K562 (cell line): ENCODE data around the gene LIX1L. TPM values are rescaled to one million over a fixed set of nuclear protein-coding genes. Genes with fewer than 3 reads are reported as not detected.

Source experiments
- CBFA2T3 ChIP-seq: fragments of 450-650 bp; IDR thresholded peaks from 2 replicates; pipeline ENCODE4 v1.6.1; 2017
- DIDO1 ChIP-seq: fragments of 450-650 bp; IDR thresholded peaks from 2 replicates; pipeline ENCODE4 v1.6.1; 2016; ENCODE audit warnings: low read depth, missing biosample characterization, missing genetic modification characterization
- EP400 ChIP-seq: fragments of 450-650 bp; IDR thresholded peaks from 2 replicates; pipeline ENCODE4 v1.6.1; 2017; ENCODE audit warnings: antibody characterized with exemption, mild to moderate bottlenecking, moderate library complexity
- EZH2 ChIP-seq: IDR thresholded peaks from 2 replicates; pipeline ENCODE4 v1.6.1; 2012; ENCODE audit warnings: low read depth, mild to moderate bottlenecking, inconsistent platforms, low read length, borderline replicate concordance
- NBN ChIP-seq: fragments of 450-650 bp; IDR thresholded peaks from 2 replicates; pipeline ENCODE4 v1.6.1; 2016; ENCODE audit warnings: low read depth, mild to moderate bottlenecking
- PPARD ChIP-seq: fragments of 250-450 bp; sonication (Bioruptor Pico); IDR thresholded peaks from 2 replicates; pipeline ENCODE4 v1.8.0; 2022; ENCODE audit warnings: inconsistent platforms, mild to moderate bottlenecking, moderate library complexity
- RAD21 ChIP-seq, 2 experiments: fragments of 250-450 bp in 1 of 2; fragments of 450-650 bp in 1 of 2; sonication (Bioruptor Pico) in 1 of 2; formaldehyde crosslinking in 1 of 2; IDR thresholded peaks in 1 of 2; conservative IDR thresholded peaks in 1 of 2; 2 replicates each; pipeline versions ENCODE4 v1.4.0 to v1.8.0; 2020 to 2022; ENCODE audit warnings: mild to moderate bottlenecking in 2 of 2, moderate library complexity in 1 of 2
- TARDBP ChIP-seq: fragments of 450-650 bp; IDR thresholded peaks from 2 replicates; pipeline ENCODE4 v1.6.1; 2016
- TSC22D4 ChIP-seq: fragments of 450-650 bp; IDR thresholded peaks from 2 replicates; pipeline ENCODE4 v1.6.1; 2016; ENCODE audit warnings: missing genetic modification characterization, missing biosample characterization, control low read depth
- YY1 ChIP-seq, 3 experiments: IDR thresholded peaks; 2 replicates each; pipeline ENCODE4 v1.6.1; 2011; ENCODE audit warnings: low read length in 2 of 3, mild to moderate bottlenecking in 2 of 3, moderate library complexity in 2 of 3, borderline replicate concordance in 1 of 3, control low read depth in 1 of 3, low read depth in 1 of 3; ENCODE audit not compliant: insufficient read depth in 3 of 3, insufficient replicate concordance in 2 of 3, control insufficient read depth in 1 of 3, insufficient read length in 1 of 3; ENCODE audit errors: extremely low read depth in 1 of 3
- ZC3H4 ChIP-seq: sonication (generic); formaldehyde crosslinking; IDR thresholded peaks from 2 replicates; pipeline ENCODE4 v1.9.0; 2021; ENCODE audit warnings: missing genetic modification reagents, borderline replicate concordance
- polyA plus RNA-seq, 8 experiments: library from polyadenylated mRNA; depleted of rRNA in 4 of 8; stranded (reverse) in 5 of 8; unstranded in 3 of 8; fragments of >200 nt; fragmentation: Nextera tagmentation in 2 of 8; fragmentation: Illumina TruSeq in 1 of 8; extraction: Ambion mirVana in 2 of 8; extraction: Trizol in 1 of 8; gene quantifications; 2 replicates each; pipeline versions ENCODE4 v1.2.1 to v1.2.3, GENCODE V29; 2011 to 2014; ENCODE audit warnings: inconsistent platforms in 1 of 8, missing spikeins in 1 of 8
- total RNA-seq, 7 experiments: library from RNA; depleted of rRNA in 6 of 7; stranded (reverse); fragments of >200 nt in 6 of 7; fragmentation: Illumina TruSeq in 2 of 7; extraction: Trizol in 2 of 7; gene quantifications; 2 replicates each; pipeline versions ENCODE4 v1.2.1 to v1.2.3, GENCODE V29; 2011 to 2021; ENCODE audit warnings: low replicate concordance in 1 of 7
- TF ChIP-seq, protein P1 (sequence below): IDR thresholded peaks from 2 replicates; pipeline ENCODE4 v1.6.1; 2011; ENCODE audit warnings: borderline replicate concordance, low read depth, mild to moderate bottlenecking, moderate library complexity, low read length; ENCODE audit not compliant: insufficient read depth, poor library complexity, severe bottlenecking
- TF ChIP-seq, protein P2 (sequence below): fragments of 450-650 bp; IDR thresholded peaks from 2 replicates; pipeline ENCODE4 v1.6.1; 2017; ENCODE audit warnings: antibody characterized with exemption, mild to moderate bottlenecking
- TF ChIP-seq, protein P3 (sequence below): fragments of 450-650 bp; formaldehyde crosslinking; IDR thresholded peaks from 2 replicates; pipeline ENCODE4 v1.4.0; 2022; ENCODE audit warnings: missing genetic modification characterization
- TF ChIP-seq, protein P4 (sequence below): fragments of 450-650 bp; IDR thresholded peaks from 2 replicates; pipeline ENCODE4 v1.6.1; 2016; ENCODE audit warnings: missing biosample characterization, missing genetic modification characterization

LIX1L gene
- total and polyA plus RNA-seq, 9 of the 15 experiments (the other 6 are each of a cell fraction or from before 2014, with no cell fraction given) = 4.6 to 26.5 (median 12.5) TPM

DNA sequence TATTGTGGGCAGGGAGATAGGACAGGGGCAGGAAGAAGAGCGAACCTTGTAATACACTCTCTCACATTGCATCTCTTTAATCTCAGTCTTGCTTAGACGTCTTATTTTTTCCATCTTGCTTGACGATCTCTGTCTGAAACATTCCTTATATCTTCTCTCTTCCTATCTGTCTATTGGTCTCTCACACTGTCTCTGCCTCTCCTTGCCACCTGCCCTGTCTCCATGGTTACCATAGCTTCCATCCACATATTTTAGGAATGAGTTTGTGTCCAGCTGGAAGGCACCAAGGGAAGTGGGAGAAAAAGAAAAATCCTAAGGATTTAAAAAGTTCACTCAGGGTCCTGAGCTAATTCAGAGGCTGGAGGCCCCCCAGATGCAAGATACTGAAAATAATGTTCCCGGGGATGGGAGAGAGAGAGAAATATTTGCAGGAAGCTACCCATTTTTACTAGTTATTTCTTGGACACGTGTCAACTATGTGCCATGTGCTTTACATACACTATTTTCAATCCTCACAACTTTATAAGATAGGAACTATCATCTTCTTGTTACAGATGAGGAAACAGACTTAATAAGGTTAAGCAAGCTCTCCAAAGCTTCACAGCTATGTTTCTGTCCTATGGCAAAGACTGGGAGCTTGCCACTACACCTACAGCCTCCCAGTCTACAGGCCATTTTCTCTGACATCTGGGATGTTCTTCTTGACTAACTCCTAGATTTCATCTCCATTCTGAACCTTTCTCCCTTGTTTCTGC lies 5.6 kb upstream of the LIX1L start (continued):
- TF ChIP-seq, protein P1, sequence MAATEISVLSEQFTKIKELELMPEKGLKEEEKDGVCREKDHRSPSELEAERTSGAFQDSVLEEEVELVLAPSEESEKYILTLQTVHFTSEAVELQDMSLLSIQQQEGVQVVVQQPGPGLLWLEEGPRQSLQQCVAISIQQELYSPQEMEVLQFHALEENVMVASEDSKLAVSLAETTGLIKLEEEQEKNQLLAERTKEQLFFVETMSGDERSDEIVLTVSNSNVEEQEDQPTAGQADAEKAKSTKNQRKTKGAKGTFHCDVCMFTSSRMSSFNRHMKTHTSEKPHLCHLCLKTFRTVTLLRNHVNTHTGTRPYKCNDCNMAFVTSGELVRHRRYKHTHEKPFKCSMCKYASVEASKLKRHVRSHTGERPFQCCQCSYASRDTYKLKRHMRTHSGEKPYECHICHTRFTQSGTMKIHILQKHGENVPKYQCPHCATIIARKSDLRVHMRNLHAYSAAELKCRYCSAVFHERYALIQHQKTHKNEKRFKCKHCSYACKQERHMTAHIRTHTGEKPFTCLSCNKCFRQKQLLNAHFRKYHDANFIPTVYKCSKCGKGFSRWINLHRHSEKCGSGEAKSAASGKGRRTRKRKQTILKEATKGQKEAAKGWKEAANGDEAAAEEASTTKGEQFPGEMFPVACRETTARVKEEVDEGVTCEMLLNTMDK = no peak
- TF ChIP-seq RAD21 (CRISPR knock-in tag; conservative IDR thresholded peaks at IDR 0.05 in 1 of 2, IDR thresholded peaks at IDR 0.05 in 1 of 2) (no peak), EP400 (peak; percentile 54; the same call in 1 of the 2 replicates), ZC3H4 (CRISPR knock-in tag) (no peak), PPARD (CRISPR knock-in tag) (no peak), EZH2 (no peak), NBN (no peak), YY1 (IDR thresholded peaks at IDR 0.05; ENCODE audit: borderline replicate concordance in 1 of 3, control insufficient read depth in 1 of 3, extremely low read depth in 1 of 3, insufficient read depth in 3 of 3, insufficient read length in 1 of 3, insufficient replicate concordance in 2 of 3, low read depth in 1 of 3, low read length in 2 of 3) (no peak), TSC22D4 (no peak), CBFA2T3 (no peak; the same call in 1 of the 2 replicates), TARDBP (no peak), DIDO1 (tag) (no peak)
- TF ChIP-seq, protein P2, sequence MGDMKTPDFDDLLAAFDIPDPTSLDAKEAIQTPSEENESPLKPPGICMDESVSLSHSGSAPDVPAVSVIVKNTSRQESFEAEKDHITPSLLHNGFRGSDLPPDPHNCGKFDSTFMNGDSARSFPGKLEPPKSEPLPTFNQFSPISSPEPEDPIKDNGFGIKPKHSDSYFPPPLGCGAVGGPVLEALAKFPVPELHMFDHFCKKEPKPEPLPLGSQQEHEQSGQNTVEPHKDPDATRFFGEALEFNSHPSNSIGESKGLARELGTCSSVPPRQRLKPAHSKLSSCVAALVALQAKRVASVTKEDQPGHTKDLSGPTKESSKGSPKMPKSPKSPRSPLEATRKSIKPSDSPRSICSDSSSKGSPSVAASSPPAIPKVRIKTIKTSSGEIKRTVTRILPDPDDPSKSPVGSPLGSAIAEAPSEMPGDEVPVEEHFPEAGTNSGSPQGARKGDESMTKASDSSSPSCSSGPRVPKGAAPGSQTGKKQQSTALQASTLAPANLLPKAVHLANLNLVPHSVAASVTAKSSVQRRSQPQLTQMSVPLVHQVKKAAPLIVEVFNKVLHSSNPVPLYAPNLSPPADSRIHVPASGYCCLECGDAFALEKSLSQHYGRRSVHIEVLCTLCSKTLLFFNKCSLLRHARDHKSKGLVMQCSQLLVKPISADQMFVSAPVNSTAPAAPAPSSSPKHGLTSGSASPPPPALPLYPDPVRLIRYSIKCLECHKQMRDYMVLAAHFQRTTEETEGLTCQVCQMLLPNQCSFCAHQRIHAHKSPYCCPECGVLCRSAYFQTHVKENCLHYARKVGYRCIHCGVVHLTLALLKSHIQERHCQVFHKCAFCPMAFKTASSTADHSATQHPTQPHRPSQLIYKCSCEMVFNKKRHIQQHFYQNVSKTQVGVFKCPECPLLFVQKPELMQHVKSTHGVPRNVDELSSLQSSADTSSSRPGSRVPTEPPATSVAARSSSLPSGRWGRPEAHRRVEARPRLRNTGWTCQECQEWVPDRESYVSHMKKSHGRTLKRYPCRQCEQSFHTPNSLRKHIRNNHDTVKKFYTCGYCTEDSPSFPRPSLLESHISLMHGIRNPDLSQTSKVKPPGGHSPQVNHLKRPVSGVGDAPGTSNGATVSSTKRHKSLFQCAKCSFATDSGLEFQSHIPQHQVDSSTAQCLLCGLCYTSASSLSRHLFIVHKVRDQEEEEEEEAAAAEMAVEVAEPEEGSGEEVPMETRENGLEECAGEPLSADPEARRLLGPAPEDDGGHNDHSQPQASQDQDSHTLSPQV = 0 out of 2 replicates have a peak, but pooled peaks have one; percentile 4
- TF ChIP-seq, protein P3, sequence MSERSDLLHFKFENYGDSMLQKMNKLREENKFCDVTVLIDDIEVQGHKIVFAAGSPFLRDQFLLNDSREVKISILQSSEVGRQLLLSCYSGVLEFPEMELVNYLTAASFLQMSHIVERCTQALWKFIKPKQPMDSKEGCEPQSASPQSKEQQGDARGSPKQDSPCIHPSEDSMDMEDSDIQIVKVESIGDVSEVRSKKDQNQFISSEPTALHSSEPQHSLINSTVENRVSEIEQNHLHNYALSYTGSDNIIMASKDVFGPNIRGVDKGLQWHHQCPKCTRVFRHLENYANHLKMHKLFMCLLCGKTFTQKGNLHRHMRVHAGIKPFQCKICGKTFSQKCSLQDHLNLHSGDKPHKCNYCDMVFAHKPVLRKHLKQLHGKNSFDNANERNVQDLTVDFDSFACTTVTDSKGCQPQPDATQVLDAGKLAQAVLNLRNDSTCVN (CRISPR knock-in tag) = no peak
- TF ChIP-seq, protein P4, sequence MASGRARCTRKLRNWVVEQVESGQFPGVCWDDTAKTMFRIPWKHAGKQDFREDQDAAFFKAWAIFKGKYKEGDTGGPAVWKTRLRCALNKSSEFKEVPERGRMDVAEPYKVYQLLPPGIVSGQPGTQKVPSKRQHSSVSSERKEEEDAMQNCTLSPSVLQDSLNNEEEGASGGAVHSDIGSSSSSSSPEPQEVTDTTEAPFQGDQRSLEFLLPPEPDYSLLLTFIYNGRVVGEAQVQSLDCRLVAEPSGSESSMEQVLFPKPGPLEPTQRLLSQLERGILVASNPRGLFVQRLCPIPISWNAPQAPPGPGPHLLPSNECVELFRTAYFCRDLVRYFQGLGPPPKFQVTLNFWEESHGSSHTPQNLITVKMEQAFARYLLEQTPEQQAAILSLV (tag) = no peak
